GM12873 (cell line): ENCODE results near the gene SLC25A47.

Experiments
- TF ChIP-seq, protein P1 (sequence below): IDR thresholded peaks from 2 replicates; pipeline ENCODE4 v1.5.1; 2012; ENCODE audit warnings: low read depth, mild to moderate bottlenecking, moderate library complexity, low read length, control low read depth; ENCODE audit not compliant: insufficient read depth; ENCODE audit errors: missing control alignments

Gene SLC25A47

DNA sequence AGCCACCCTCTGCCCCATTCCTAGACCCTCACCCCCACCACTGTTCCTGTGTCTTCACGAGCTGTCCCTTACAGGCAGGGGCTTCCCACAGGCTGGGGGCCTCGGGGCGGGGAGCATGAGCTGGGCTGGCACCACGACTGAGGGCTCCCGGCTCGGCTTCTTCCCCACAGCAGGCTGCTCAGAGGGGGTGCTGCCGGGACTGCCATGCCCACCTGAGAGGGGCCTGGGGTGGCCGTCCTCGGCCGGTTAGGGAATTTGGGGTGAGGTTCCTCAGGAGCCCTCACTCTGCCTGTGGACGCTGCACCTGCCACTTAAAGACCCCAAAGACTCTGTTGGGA is 6.8 kb downstream of the SLC25A47 start:
- TF ChIP-seq, protein P1, sequence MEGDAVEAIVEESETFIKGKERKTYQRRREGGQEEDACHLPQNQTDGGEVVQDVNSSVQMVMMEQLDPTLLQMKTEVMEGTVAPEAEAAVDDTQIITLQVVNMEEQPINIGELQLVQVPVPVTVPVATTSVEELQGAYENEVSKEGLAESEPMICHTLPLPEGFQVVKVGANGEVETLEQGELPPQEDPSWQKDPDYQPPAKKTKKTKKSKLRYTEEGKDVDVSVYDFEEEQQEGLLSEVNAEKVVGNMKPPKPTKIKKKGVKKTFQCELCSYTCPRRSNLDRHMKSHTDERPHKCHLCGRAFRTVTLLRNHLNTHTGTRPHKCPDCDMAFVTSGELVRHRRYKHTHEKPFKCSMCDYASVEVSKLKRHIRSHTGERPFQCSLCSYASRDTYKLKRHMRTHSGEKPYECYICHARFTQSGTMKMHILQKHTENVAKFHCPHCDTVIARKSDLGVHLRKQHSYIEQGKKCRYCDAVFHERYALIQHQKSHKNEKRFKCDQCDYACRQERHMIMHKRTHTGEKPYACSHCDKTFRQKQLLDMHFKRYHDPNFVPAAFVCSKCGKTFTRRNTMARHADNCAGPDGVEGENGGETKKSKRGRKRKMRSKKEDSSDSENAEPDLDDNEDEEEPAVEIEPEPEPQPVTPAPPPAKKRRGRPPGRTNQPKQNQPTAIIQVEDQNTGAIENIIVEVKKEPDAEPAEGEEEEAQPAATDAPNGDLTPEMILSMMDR = no peak

DNA sequence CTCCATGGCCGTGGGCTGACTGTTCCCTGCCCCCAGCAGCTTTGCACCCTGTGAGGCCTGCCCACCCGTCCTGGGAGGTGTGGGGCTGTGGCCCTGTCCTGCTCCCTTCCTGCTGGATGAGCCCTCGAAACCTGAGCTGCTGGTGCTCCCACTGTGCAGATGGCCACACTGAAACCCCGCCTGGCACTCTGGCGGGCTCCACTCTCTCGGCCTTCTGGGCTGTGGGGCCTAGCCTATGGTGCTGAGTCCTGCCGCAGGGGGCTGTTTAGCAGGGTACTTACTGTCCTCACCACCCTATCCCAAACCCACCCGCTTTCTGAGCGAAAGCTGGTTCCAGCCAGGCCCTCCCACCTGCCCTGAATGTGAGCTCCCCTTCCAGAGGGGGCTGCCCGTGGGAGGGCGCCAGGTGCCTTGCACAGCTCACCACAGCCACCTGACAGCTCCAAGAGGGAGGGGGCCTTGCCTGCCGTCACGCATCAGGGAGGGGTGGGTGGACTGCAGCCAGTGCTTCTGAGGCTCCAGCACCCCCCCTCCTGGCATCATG is 7.3 kb downstream of the SLC25A47 start:
- TF ChIP-seq, protein P1 = no peak

DNA sequence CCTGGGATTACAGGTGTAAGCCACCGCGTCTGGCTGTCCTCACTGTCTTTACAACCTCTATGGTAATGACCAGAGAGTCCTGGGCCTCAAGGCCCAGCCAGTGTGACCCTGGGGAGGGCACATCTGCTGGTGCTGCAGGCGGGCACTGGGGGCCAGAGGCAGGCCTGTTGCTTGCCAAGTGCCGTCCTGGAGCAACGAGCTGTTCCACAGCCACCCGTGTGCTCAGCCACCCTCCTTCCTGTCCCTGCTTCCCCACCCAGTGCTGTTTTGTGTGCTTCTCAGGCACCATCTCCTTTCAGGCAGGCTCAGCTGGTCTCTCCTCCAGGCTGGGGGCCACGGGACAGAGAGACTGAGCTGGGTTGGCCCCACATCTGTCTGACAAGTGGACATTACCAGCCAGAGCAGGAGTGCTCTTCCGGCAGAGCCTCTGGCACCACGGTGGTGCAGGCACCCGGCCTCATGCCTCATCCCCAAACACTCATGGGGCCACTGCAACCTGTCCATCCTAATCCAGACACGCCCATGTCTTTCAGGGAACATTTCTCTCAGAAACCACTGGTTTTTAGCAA is 9.0 kb downstream of the SLC25A47 start:
- TF ChIP-seq, protein P1 = no peak

DNA sequence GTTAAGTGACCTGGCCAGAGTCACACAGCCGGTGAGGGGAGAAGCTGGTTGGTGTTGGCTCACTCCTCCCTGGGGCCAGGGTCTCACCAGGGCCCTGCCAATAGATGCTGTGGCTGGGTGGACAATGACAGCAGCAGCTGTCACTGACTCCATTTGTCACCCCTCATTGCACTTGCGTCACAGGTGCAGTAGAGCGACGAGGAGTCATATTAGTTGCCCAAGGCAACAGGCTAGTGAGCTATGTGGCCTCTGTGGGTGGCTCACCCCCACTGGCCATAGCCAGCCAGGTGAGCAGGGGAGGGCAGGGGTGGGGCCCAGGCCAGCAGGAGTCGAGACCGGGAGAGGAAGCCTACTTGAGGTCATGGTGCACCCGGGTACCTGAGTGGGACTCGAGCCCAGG is 9.7 kb downstream of the SLC25A47 start:
- TF ChIP-seq, protein P1 = no peak

DNA sequence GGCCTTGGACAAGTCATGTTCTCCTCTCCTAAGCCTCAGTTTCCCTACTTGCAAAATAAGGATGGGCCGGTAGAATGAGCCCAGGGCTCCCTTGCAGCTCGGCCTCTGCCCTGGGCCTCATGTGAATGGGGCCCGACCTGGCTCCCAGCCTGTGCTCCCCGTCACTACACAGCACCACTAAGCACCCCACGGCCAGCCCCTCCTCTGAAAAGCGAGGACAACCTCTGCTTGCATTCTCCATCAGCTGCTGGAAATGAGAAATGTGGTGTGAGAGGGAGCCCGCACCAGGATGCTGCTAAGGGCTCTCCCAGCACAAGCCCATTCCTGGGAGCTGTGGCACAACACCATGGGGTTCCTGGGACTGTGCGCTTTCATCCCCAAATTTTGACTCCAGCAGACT is 10.2 kb downstream of the SLC25A47 start:
- TF ChIP-seq, protein P1 = no peak

DNA sequence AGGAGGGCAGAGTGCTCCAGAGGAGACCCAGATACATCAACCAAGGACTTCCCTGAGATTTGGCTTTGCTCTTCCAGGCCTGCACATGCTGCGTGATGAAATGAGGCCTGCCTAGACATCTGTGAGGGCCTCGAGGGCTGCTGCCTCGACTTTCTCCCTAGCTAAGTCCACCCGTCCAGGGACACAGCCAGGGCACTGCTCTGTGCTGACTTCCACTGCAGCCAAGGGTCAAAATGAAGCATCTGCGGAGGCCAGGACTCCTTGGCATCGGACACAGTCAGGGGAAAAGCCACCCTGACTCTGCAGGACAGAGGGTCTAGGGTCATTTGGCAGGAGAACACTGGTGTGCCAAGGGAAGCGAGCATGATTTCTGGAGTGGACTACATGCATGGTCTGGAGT is 10.7 kb downstream of the SLC25A47 start:
- TF ChIP-seq, protein P1 = no peak

DNA sequence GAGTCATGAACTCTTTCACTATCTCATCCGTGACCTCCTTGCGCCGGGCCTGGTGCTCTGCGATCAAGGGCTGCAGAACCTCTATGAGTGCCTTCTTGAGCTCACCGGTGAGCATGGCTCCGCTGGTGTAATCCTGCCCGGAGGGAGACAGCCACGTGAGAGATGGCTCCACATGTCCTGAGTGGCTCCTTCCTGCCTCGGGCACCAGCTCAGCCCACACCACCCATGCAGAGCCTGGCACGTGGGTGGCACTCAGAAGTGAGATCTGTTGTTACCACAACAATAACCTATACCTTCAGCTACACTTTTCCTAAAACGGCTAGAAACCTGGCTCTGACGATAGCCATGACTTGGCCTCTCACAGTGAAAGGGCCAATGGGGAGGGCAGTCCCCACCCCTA is 11.8 kb downstream of the SLC25A47 start:
- TF ChIP-seq, protein P1 = no peak
